GM10248 (cell line): ENCODE data around the gene SSBP3.

Experiments used
- CTCF ChIA-PET: fragments of 300-600 bp; sonication (Branson Sonifier 250); formaldehyde crosslinking; extraction: SDS; loops from one replicate; lab custom pipeline; 2021; ENCODE audit warnings: antibody characterized with exemption; lab: Yijun Ruan, JAX
- POLR2A ChIA-PET: fragments of 350-650 bp; sonication (Branson Sonifier 250); formaldehyde crosslinking; extraction: SDS; loops from one replicate; lab custom pipeline; 2020; ENCODE audit warnings: antibody characterized with exemption; lab: Yijun Ruan, JAX
- DNase-seq: peaks from one replicate; pipeline ENCODE4 v3.0.0; 2012; ENCODE audit errors: extremely low spot score
- CTCF ChIP-seq: IDR thresholded peaks from 2 replicates; pipeline ENCODE4 v1.5.1; 2012; ENCODE audit warnings: mild to moderate bottlenecking, low read depth; ENCODE audit errors: extremely low read depth, missing control alignments, control extremely low read depth

The SSBP3 gene

GRCh38 chr1:54180701-54181360 is 225.4 kb downstream of the SSBP3 start:
- CTCF ChIA-PET = interaction anchor here (0.9 to 3.6 kb wide), 8 partner anchors 7 to 309 kb away, joined by 3 to 24 read pairs (median 3); partner anchors contain the start of genes CYB5RL and MRPL37
- DNase-seq = no peak
- POLR2A ChIA-PET = interaction anchor here (0.6 kb wide), 1 partner anchor 72 kb away, joined by 5 read pairs; no protein-coding TSS in a partner anchor
- TF ChIP-seq CTCF = no peak

GRCh38 chr1:54178296-54179070 is 227.7 kb downstream of the SSBP3 start:
- POLR2A ChIA-PET = no interaction called here
- CTCF ChIA-PET = no interaction called here

GRCh38 chr1:54177726-54178125 is 228.5 kb downstream of the SSBP3 start:
- CTCF ChIA-PET = no interaction called here
- POLR2A ChIA-PET = no interaction called here
- TF ChIP-seq CTCF = no peak
- DNase-seq = no peak

More at GRCh38 chr1:54178296-54179070, 227.7 kb downstream of the SSBP3 start:
- DNase-seq = no peak
- no peak for TF ChIP-seq CTCF

- DNase-seq = no peak
- no peak for TF ChIP-seq CTCF
- POLR2A ChIA-PET = no interaction called here
- CTCF ChIA-PET = interaction anchor here (1.5 kb wide), 1 partner anchor 9 kb away, joined by 3 read pairs; no protein-coding TSS in a partner anchor
Measured at GRCh38 chr1:54176621-54177327, 229.4 kb downstream of the SSBP3 start.
